HEK293 (cell line): ENCODE results near the gene PRPSAP2.
A peak's percentile ranks its signal among the peaks of the same experiment; 100 is the strongest.

ENCODE experiments used
- CTCF ChIA-PET: fragments of 350-600 bp; formaldehyde crosslinking; extraction: SDS; loops from one replicate; lab custom pipeline; 2021; ENCODE audit warnings: antibody characterized with exemption; lab: Yijun Ruan, JAX
- POLR2A ChIA-PET: fragments of 300-600 bp; formaldehyde crosslinking; extraction: SDS; loops from one replicate; lab custom pipeline; 2020; ENCODE audit warnings: antibody characterized with exemption, inconsistent platforms; lab: Yijun Ruan, JAX
- H3K27ac ChIP-seq: fragments of 200-500 bp; sonication (Bioruptor generic); 2 replicates; pipeline ENCODE4 v1.5.1; 2014; ENCODE audit warnings: low read depth, low read length, control low read depth, inconsistent platforms; ENCODE audit errors: extremely low read depth
- H3K36me3 ChIP-seq, 2 experiments: fragments of 200-500 bp in 1 of 2; sonication (Bioruptor generic) in 1 of 2; 1 replicate in 1 of 2; 2 replicates in 1 of 2; pipeline ENCODE4 v1.5.1; 2014 to 2017; ENCODE audit warnings: inconsistent platforms in 2 of 2, low read length in 2 of 2; ENCODE audit not compliant: control insufficient read depth in 2 of 2, insufficient read depth in 1 of 2
- H3K4me1 ChIP-seq: fragments of 200-500 bp; sonication (Bioruptor generic); 2 replicates; pipeline ENCODE4 v1.5.1; 2014; ENCODE audit warnings: mild to moderate bottlenecking, low read length, inconsistent platforms; ENCODE audit not compliant: control insufficient read depth, insufficient read depth
- H3K4me3 ChIP-seq: 2 replicates; pipeline ENCODE4 v1.5.1; 2011; ENCODE audit warnings: low read depth, mild to moderate bottlenecking, control low read depth, low read length, moderate library complexity
- H3K9me3 ChIP-seq: fragments of 200-500 bp; sonication (Bioruptor generic); 2 replicates; pipeline ENCODE4 v1.5.1; 2014; ENCODE audit warnings: low read depth, low read length, inconsistent platforms; ENCODE audit not compliant: control insufficient read depth, insufficient read depth
- BCL11B ChIP-seq: fragments of 450-650 bp; formaldehyde crosslinking; IDR thresholded peaks from 2 replicates; pipeline ENCODE4 v1.5.1; 2016; ENCODE audit warnings: low read depth, missing biosample characterization, missing genetic modification characterization
- EGR2 ChIP-seq: fragments of 450-650 bp; formaldehyde crosslinking; IDR thresholded peaks from 2 replicates; pipeline ENCODE4 v1.5.1; 2016; ENCODE audit warnings: low read depth, missing biosample characterization, missing genetic modification characterization
- KLF10 ChIP-seq: fragments of 450-650 bp; IDR thresholded peaks from 2 replicates; pipeline ENCODE4 v1.5.1; 2018; ENCODE audit warnings: missing biosample characterization, mild to moderate bottlenecking, missing genetic modification characterization
- MEIS1 ChIP-seq: sonication (generic); formaldehyde crosslinking; IDR thresholded peaks from 2 replicates; pipeline ENCODE4 v1.8.1; 2022; ENCODE audit warnings: missing genetic modification reagents, mild to moderate bottlenecking, borderline replicate concordance
- MZF1 ChIP-seq: fragments of 450-650 bp; formaldehyde crosslinking; IDR thresholded peaks from 2 replicates; pipeline ENCODE4 v1.5.1; 2017; ENCODE audit warnings: missing biosample characterization, missing genetic modification characterization, borderline replicate concordance
- RBAK ChIP-seq: fragments of 450-650 bp; formaldehyde crosslinking; IDR thresholded peaks from 2 replicates; pipeline ENCODE4 v1.5.1; 2016; ENCODE audit warnings: missing biosample characterization, missing genetic modification characterization
- SCRT2 ChIP-seq: fragments of 450-650 bp; formaldehyde crosslinking; IDR thresholded peaks from 2 replicates; pipeline ENCODE4 v1.5.1; 2016; ENCODE audit warnings: missing biosample characterization, missing genetic modification characterization
- ZBTB17 ChIP-seq: fragments of 450-650 bp; formaldehyde crosslinking; IDR thresholded peaks from 2 replicates; pipeline ENCODE4 v1.5.1; 2016; ENCODE audit warnings: missing biosample characterization, missing genetic modification characterization
- ZEB2 ChIP-seq: fragments of 450-650 bp; formaldehyde crosslinking; IDR thresholded peaks from 2 replicates; pipeline ENCODE4 v1.5.1; 2016; ENCODE audit warnings: missing biosample characterization, missing genetic modification characterization
- ZFHX2 ChIP-seq: fragments of 450-650 bp; formaldehyde crosslinking; conservative IDR thresholded peaks from 2 replicates; pipeline ENCODE4 v1.5.1; 2016; ENCODE audit warnings: missing biosample characterization, missing genetic modification characterization
- ZFP3 ChIP-seq: fragments of 450-650 bp; formaldehyde crosslinking; IDR thresholded peaks from 2 replicates; pipeline ENCODE4 v1.5.1; 2016; ENCODE audit warnings: low read depth, missing biosample characterization, missing genetic modification characterization
- ZFP37 ChIP-seq: fragments of 450-650 bp; formaldehyde crosslinking; IDR thresholded peaks from 2 replicates; pipeline ENCODE4 v1.5.1; 2016; ENCODE audit warnings: missing biosample characterization, missing genetic modification characterization
- ZIC2 ChIP-seq: fragments of 450-650 bp; formaldehyde crosslinking; IDR thresholded peaks from 2 replicates; pipeline ENCODE4 v1.5.1; 2016; ENCODE audit warnings: missing biosample characterization, missing genetic modification characterization
- ZNF133 ChIP-seq: fragments of 450-650 bp; formaldehyde crosslinking; IDR thresholded peaks from 2 replicates; pipeline ENCODE4 v1.5.1; 2016; ENCODE audit warnings: missing biosample characterization, missing genetic modification characterization
- ZNF335 ChIP-seq: fragments of 450-650 bp; formaldehyde crosslinking; conservative IDR thresholded peaks from 2 replicates; pipeline ENCODE4 v1.5.1; 2016; ENCODE audit warnings: missing biosample characterization, missing genetic modification characterization
- ZNF529 ChIP-seq: fragments of 450-650 bp; formaldehyde crosslinking; IDR thresholded peaks from 2 replicates; pipeline ENCODE4 v1.5.1; 2017; ENCODE audit warnings: missing genetic modification characterization, missing biosample characterization; ENCODE audit not compliant: insufficient replicate concordance
- ZNF544 ChIP-seq: fragments of 450-650 bp; formaldehyde crosslinking; IDR thresholded peaks from 2 replicates; pipeline ENCODE4 v1.5.0; 2017; ENCODE audit warnings: missing biosample characterization, missing genetic modification characterization
- ZNF560 ChIP-seq: fragments of 450-650 bp; formaldehyde crosslinking; IDR thresholded peaks from 2 replicates; pipeline ENCODE4 v1.5.1; 2017; ENCODE audit warnings: missing biosample characterization, missing genetic modification characterization, borderline replicate concordance
- ZNF561 ChIP-seq: fragments of 450-650 bp; IDR thresholded peaks from 2 replicates; pipeline ENCODE4 v1.5.1; 2018; ENCODE audit warnings: missing biosample characterization, missing genetic modification characterization, borderline replicate concordance
- ZNF654 ChIP-seq: fragments of 450-650 bp; formaldehyde crosslinking; IDR thresholded peaks from 2 replicates; pipeline ENCODE4 v1.5.1; 2016; ENCODE audit warnings: low read depth, missing biosample characterization, missing genetic modification characterization
- ZSCAN30 ChIP-seq: fragments of 450-650 bp; IDR thresholded peaks from 2 replicates; pipeline ENCODE4 v1.5.1; 2018; ENCODE audit warnings: missing biosample characterization, mild to moderate bottlenecking, missing genetic modification characterization, moderate library complexity
- TF ChIP-seq, protein P1 (sequence below): fragments of 450-650 bp; formaldehyde crosslinking; IDR thresholded peaks from 2 replicates; pipeline ENCODE4 v1.5.1; 2016; ENCODE audit warnings: missing biosample characterization, missing genetic modification characterization
- TF ChIP-seq, protein P2 (sequence below): fragments of 450-650 bp; formaldehyde crosslinking; IDR thresholded peaks from 2 replicates; pipeline ENCODE4 v1.5.1; 2016; ENCODE audit warnings: missing biosample characterization, missing genetic modification characterization
- TF ChIP-seq, protein P3 (sequence below): fragments of 450-650 bp; formaldehyde crosslinking; IDR thresholded peaks from 2 replicates; pipeline ENCODE4 v1.5.1; 2016; ENCODE audit warnings: missing biosample characterization, missing genetic modification characterization

PRPSAP2 gene

DNA sequence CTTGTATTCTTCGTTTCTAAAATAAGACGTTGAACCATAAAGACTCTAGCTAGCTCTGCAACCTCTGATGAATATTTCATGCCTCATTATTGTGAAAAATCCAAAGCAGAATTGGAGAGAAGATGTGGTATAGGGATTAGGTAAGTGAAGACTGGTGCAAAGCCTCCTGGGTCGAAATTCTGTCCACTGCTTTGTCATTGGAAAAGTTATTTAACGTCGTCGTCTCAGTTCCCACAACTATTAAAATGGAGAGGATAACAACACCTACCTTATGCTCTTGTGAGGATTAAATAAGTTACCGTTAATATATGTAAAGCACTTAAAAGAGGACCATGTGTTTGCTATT, 1.4 kb upstream of the PRPSAP2 start:
- peak overlapping the region; percentile 71 for H3K4me3 ChIP-seq
- no peaks in the 10 kb centered on the region for H3K9me3 ChIP-seq
- POLR2A ChIA-PET: interaction anchor here (1.4 kb wide), 1 partner anchor 8 kb away, joined by 5 read pairs; no protein-coding TSS in a partner anchor
- CTCF ChIA-PET: interaction anchor here (0.6 kb wide), 1 partner anchor 143 kb away, joined by 5 read pairs; no protein-coding TSS in a partner anchor
- H3K27ac ChIP-seq: peak overlapping the region; percentile 38
- 0 out of 2 replicates have a peak, but pooled peaks have one; percentile 1 for TF ChIP-seq KLF10
- TF ChIP-seq ZEB2 (tag by site-specific recombination): 0 out of 2 replicates have a peak, but pooled peaks have one; percentile 4
- TF ChIP-seq BCL11B (tag by site-specific recombination): no peak
- 0 out of 2 replicates have a peak, but pooled peaks have one; percentile 5 for TF ChIP-seq ZFP37 (tag by site-specific recombination)
- peak; percentile 37; the same call in 1 of the 2 replicates for TF ChIP-seq ZNF561 (tag by site-specific recombination)
- H3K36me3 ChIP-seq: peaks cover 0 to 10% of the 10 kb centered on the region in 2 experiments; a peak in 1 of 3 replicates
- H3K4me1 ChIP-seq: peaks cover 6% of the 10 kb centered on the region; the same call in 1 of the 2 replicates

DNA sequence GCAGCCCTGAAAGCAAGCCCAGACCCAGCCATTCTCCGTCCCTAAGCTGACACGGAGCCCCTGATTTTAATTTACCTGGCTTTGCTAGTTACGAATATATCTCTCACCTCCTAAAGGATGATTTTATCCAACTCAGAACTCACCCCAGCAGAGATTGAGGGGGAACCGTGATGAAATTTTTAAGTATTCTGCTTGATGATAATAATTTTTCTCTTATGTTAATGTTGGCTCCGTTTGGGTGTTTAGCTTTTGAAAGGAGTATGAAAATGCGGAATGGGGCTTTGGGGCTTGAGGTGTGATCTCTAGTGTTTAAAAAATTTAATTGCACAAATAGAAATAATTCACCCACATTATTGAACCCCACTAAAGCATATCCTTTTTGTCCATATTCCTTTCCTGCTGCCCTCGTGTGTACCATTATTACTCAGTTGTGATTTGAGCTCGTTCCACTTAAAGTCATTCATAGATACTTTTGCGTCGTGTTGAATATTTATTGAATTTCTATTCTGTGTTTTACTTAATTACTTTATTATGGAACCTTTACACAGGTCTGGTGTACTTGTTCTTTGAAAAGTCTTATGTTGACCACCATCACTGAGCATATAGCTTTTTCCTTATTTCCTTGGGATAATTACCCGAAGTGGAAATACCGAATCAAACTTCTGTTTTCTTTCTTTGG, 775 bp downstream of the PRPSAP2 start:
- Histone ChIP-seq H3K36me3 (peaks cover 0 to 5% of the 10 kb centered on the region in 2 experiments; a peak in 1 of 3 replicates), H3K9me3 (no peaks in the 10 kb centered on the region), H3K4me3 (peak overlapping the region; percentile 76), H3K4me1 (peaks cover 6% of the 10 kb centered on the region; the same call in 1 of the 2 replicates), H3K27ac (peak overlapping the region; percentile 67)
- CTCF ChIA-PET: interaction anchor here (0.6 to 1.2 kb wide), 3 partner anchors 102 to 531 kb away, joined by 3 to 4 read pairs (median 3); no protein-coding TSS in a partner anchor
- POLR2A ChIA-PET: interaction anchor here (0.5 to 1.4 kb wide), 7 partner anchors 8 to 177 kb away, joined by 3 to 6 read pairs (median 3); partner anchors contain the start of genes FAM83G and FOXO3B
- TF ChIP-seq ZNF529 (tag by site-specific recombination) (no peak), ZNF544 (tag by site-specific recombination) (no peak), ZNF654 (tag by site-specific recombination) (0 out of 2 replicates have a peak, but pooled peaks have one; percentile 3), SCRT2 (tag by site-specific recombination) (no peak), ZNF560 (tag by site-specific recombination) (no peak), ZNF335 (tag by site-specific recombination) (peak; percentile 70), RBAK (no peak), ZBTB17 (no peak), ZNF133 (tag by site-specific recombination) (no peak), ZFP3 (no peak)
- TF ChIP-seq, protein P1, sequence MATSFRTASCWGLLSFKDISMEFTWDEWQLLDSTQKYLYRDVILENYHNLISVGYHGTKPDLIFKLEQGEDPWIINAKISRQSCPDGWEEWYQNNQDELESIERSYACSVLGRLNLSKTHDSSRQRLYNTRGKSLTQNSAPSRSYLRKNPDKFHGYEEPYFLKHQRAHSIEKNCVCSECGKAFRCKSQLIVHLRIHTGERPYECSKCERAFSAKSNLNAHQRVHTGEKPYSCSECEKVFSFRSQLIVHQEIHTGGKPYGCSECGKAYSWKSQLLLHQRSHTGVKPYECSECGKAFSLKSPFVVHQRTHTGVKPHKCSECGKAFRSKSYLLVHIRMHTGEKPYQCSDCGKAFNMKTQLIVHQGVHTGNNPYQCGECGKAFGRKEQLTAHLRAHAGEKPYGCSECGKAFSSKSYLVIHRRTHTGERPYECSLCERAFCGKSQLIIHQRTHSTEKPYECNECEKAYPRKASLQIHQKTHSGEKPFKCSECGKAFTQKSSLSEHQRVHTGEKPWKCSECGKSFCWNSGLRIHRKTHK (tag by site-specific recombination): no peak
- TF ChIP-seq, protein P2, sequence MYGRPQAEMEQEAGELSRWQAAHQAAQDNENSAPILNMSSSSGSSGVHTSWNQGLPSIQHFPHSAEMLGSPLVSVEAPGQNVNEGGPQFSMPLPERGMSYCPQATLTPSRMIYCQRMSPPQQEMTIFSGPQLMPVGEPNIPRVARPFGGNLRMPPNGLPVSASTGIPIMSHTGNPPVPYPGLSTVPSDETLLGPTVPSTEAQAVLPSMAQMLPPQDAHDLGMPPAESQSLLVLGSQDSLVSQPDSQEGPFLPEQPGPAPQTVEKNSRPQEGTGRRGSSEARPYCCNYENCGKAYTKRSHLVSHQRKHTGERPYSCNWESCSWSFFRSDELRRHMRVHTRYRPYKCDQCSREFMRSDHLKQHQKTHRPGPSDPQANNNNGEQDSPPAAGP (tag by site-specific recombination): no peak

DNA sequence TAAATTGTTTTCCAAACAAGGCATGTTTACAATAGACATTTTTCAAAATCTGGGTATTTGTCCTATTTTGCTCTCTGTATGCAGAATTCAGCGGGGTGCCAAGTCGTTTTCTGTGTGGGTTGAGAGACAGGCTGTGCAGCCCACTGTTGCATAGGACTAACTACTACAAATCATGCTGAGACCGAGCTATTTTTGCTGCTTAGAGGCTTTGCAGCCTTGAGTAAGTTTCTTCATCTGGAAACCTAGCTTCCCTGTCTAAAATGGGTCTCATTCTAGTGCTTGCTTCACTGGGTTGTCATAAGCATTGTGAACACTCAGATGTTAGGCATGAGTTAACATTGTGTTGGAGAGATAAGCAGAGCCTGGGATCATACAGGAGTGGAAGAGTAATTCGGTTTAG, 1.3 kb downstream of the PRPSAP2 start:
- H3K4me3 ChIP-seq: peak overlapping the region; percentile 76
- peaks cover 0 to 5% of the 10 kb centered on the region in 2 experiments; a peak in 1 of 3 replicates for H3K36me3 ChIP-seq
- ChIA-PET POLR2A (interaction anchor here (1.0 to 1.2 kb wide), 2 partner anchors 8 to 9 kb away, joined by 3 to 5 read pairs; no protein-coding TSS in a partner anchor), CTCF (interaction anchor here (0.6 to 1.2 kb wide), 3 partner anchors 102 to 532 kb away, joined by 3 to 4 read pairs (median 3); no protein-coding TSS in a partner anchor)
- no peak overlapping the region for H3K27ac ChIP-seq
- TF ChIP-seq ZSCAN30 (no peak), EGR2 (tag by site-specific recombination) (no peak), MEIS1 (CRISPR knock-in tag) (no peak), ZFHX2 (tag by site-specific recombination) (peak; percentile 44), ZIC2 (tag by site-specific recombination) (peak; percentile 53), MZF1 (tag by site-specific recombination) (no peak)
- TF ChIP-seq, protein P3, sequence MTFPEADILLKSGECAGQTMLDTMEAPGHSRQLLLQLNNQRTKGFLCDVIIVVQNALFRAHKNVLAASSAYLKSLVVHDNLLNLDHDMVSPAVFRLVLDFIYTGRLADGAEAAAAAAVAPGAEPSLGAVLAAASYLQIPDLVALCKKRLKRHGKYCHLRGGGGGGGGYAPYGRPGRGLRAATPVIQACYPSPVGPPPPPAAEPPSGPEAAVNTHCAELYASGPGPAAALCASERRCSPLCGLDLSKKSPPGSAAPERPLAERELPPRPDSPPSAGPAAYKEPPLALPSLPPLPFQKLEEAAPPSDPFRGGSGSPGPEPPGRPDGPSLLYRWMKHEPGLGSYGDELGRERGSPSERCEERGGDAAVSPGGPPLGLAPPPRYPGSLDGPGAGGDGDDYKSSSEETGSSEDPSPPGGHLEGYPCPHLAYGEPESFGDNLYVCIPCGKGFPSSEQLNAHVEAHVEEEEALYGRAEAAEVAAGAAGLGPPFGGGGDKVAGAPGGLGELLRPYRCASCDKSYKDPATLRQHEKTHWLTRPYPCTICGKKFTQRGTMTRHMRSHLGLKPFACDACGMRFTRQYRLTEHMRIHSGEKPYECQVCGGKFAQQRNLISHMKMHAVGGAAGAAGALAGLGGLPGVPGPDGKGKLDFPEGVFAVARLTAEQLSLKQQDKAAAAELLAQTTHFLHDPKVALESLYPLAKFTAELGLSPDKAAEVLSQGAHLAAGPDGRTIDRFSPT: no peak
- peaks cover 6% of the 10 kb centered on the region; the same call in 1 of the 2 replicates for H3K4me1 ChIP-seq
- no peaks in the 10 kb centered on the region for H3K9me3 ChIP-seq
